Measurements from ENCODE around the gene SLC25A45.
"Not testable (repeated sequence)": the region's sequence is repeated elsewhere in the genome, so short reads cannot be mapped to it uniquely, and the experiment has no call there.

The SLC25A45 gene

GRCh38 chr11:65362966-65363365 is 19.5 kb downstream of the SLC25A45 start:
- DNase-seq (ENCODE audit: low read depth), result no peak

- no peak for DNase-seq (ENCODE audit: low read depth)
Observed at GRCh38 chr11:65362320-65362931, 20.0 kb downstream of the SLC25A45 start.

GRCh38 chr11:65357856-65358356 is 24.5 kb downstream of the SLC25A45 start:
- DNase-seq (ENCODE audit: low read depth), result no peak

- no peak for DNase-seq (ENCODE audit: low read depth)
Observed at GRCh38 chr11:65356394-65356972, 26.0 kb downstream of the SLC25A45 start.

- no peak for DNase-seq (ENCODE audit: low read depth)
Observed at GRCh38 chr11:65355776-65356393, 26.6 kb downstream of the SLC25A45 start.

GRCh38 chr11:65355013-65355775 is 27.3 kb downstream of the SLC25A45 start:
- peak; percentile 30 for DNase-seq (ENCODE audit: low read depth)

- peak; percentile 95 for DNase-seq (ENCODE audit: low read depth)
Observed at GRCh38 chr11:65354265-65355012, 28.0 kb downstream of the SLC25A45 start, which contains the start of gene TIGD3. TIGD3 (plus strand) TSS chr11:65354751; CDS start chr11:65355809, 1,058 bp downstream.

- no peak for DNase-seq (ENCODE audit: low read depth)
Observed at GRCh38 chr11:65353900-65354264, 28.6 kb downstream of the SLC25A45 start.

- DNase-seq (ENCODE audit: low read depth), result no peak
Observed at GRCh38 chr11:65353376-65353775, 29.1 kb downstream of the SLC25A45 start.

- DNase-seq (ENCODE audit: low read depth), result no peak
Observed at GRCh38 chr11:65352783-65353182, 29.7 kb downstream of the SLC25A45 start.

GRCh38 chr11:65351511-65351910 is 30.9 kb downstream of the SLC25A45 start:
- no peak for DNase-seq (ENCODE audit: low read depth)

GRCh38 chr11:65341856-65342255 is 40.6 kb downstream of the SLC25A45 start:
- DNase-seq (ENCODE audit: low read depth), result no peak

GRCh38 chr11:65340226-65340625 is 42.2 kb downstream of the SLC25A45 start:
- no peak for DNase-seq (ENCODE audit: low read depth)

GRCh38 chr11:65338676-65339075 is 43.8 kb downstream of the SLC25A45 start:
- no peak for DNase-seq (ENCODE audit: low read depth)

- DNase-seq (ENCODE audit: low read depth), result no peak
Observed at GRCh38 chr11:65334696-65335295, 47.6 kb downstream of the SLC25A45 start.

- not testable (repeated sequence) for DNase-seq (ENCODE audit: low read depth)
Observed at GRCh38 chr11:65332591-65332990, 49.9 kb downstream of the SLC25A45 start.

GRCh38 chr11:65330544-65330943 is 51.9 kb downstream of the SLC25A45 start:
- no peak for DNase-seq (ENCODE audit: low read depth)

GRCh38 chr11:65329944-65330403 is 52.5 kb downstream of the SLC25A45 start:
- peak; percentile 78 for DNase-seq (ENCODE audit: low read depth)

GRCh38 chr11:65329478-65329877 is 53.0 kb downstream of the SLC25A45 start:
- no peak for DNase-seq (ENCODE audit: low read depth)

GRCh38 chr11:65327021-65327420 is 55.4 kb downstream of the SLC25A45 start:
- DNase-seq (ENCODE audit: low read depth), result no peak

- no peak for DNase-seq (ENCODE audit: low read depth)
Observed at GRCh38 chr11:65325435-65325834, 57.0 kb downstream of the SLC25A45 start.

Data from activated T-cell treated with anti-CD3 and anti-CD28 coated beads for 24 hours (primary cell).